SKM-1 treated with dmso at 0.1 percent for 144 hours (cell line): ENCODE data around the gene MAPK8IP2.

ENCODE experiments used
- DNase-seq: peaks from one replicate; lab custom pipeline; 2025; ENCODE audit not compliant: unreplicated experiment; lab: John Stamatoyannopoulos, UW

The MAPK8IP2 gene

DNA sequence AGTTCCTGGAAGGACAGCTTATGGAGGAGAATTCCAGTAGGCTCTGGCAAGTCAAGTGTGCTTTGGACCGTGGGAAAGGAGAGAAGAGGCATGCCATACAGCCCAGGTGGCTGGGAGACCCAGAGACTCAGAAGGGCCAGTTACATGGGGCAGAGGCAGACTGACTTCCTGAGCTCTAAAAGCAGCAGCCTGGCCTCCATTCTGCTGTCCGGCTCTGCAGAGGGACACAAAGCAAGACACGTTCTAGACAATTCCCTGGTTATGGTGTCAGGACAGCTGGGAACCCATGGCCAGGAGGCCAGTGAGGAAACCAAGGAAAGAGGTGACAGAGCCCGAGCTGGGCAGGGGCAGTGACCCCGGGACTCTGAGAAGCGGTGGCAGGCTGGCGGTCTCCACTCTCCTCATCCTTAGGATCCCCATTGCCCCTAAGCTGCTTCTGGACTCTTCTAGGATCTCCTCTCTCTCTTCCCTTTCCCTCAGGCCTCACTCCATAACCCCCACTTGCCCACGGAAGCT lies 25.1 kb upstream of the MAPK8IP2 start:
- no peak for DNase-seq

DNA sequence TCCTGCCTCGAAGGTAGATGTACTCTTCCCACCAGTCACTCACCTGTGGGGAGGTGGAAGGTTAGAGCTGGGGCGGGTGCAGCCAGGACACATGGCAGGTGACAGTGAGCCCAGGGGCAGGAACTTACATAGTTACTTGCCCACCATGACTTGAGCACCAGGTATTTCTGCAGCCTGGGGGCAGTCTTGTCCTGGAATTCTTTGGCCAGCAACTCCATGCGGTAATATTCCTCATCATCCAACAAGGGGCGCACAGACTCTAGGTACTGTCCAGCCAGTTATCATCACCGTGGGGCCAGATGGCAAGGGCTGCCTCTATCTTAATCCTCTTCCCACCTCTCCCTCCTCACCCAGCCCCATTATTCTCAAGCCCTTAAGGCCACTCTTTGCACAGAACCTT lies 24.5 kb upstream of the MAPK8IP2 start:
- no peak for DNase-seq

DNA sequence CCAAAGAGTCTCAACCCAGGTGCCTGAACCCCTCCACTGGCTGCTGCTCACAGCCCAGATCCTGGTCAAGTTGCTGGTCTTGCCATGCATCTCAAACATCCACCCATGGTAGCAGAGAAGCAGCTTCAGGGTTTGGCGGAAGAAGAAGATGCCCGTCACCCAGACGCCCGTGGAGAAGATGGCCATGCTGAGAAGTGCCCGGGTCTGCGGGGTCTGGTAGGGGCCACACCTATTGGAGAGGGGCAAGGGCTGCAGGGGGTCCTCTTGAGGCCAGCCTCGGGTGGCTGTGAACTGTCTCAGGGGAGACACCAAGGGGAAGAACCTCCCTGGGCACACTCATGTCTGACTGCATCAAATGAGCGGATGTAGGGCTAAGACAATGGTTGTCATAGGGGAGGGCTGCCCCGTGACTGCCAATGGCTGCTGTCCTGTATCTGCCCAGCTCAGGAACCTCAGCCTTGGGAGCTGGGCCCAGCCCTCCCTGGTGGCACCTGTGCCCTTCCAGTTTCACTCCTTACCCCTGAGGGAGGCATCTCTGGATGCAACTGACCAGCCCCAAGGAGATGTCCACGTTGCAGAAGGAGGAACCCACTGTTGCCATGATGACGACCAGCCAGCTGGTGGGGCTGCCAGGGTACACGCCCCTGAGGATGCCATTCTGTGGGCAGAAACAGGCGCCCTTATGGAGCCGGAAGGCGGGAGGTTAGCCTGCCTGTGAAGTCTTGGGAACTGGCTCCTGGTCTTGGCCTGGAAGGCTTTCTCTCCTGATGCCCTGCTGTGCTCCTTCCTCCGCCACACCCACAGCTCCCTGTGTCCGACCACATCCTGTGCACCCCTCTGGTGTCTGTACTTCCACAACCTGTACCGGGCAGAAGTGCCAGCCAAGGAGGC lies 23.5 kb upstream of the MAPK8IP2 start:
- no peak for DNase-seq

DNA sequence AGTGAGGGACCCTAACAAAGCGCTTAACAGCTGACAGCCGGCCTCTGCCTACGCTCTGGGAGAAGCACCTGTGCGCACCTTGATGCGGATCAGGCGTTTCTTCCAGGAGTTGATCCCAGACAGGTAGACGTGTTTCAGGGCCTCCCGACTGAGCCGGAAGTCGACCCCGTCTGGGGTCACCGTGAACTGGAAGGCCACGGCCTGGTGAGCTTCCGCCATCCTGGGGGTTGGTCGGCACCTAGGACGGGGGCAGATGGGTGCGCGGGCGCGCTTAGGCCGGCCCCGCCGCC lies 23.0 kb upstream of the MAPK8IP2 start:
- DNase-seq = no peak

DNA sequence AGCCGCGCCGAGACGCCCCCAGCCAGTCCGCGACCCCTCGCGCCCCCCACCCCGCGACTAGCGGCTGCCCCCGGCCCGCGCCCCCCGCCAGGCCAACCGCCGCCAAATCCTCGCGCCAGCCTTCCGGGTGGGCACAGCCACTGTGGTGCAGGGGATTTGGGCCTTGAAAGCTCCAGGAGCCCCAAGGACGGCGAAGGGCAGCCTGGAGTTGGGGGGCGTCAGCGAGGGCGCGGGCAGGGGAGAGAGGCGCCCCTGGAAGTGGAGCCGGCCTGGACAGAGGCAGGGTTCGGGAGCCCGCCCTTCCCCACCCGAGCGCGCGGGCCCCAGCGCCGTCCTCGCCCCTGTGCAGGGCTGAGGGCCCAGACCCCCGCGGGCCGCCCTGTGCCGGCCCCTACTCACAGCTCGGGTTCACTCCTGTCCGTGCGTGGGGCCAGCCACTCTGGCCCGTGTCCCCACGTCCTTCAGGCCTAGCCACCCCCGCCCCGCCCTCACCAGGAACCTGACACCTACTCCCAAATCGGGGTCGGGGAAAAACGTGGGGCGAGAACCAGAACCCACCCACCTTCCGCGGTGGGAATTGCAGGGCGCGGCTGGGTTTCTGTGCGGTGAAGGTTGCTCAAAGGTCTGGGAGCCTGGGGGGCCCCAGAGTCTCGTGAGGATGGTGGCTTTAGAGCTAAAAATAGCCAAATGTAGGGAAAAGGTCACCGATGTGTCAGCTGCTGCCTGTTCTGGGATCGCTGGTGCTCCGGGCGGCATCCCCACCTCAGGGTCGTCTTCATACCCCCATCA lies 22.4 kb upstream of the MAPK8IP2 start, which contains the start of gene CPT1B:
Gene CPT1B, minus strand, starts transcription at position 441 of the 789 bp plus-strand sequence. CDS start 512 bp downstream, outside the sequence.
- no peak for DNase-seq

DNA sequence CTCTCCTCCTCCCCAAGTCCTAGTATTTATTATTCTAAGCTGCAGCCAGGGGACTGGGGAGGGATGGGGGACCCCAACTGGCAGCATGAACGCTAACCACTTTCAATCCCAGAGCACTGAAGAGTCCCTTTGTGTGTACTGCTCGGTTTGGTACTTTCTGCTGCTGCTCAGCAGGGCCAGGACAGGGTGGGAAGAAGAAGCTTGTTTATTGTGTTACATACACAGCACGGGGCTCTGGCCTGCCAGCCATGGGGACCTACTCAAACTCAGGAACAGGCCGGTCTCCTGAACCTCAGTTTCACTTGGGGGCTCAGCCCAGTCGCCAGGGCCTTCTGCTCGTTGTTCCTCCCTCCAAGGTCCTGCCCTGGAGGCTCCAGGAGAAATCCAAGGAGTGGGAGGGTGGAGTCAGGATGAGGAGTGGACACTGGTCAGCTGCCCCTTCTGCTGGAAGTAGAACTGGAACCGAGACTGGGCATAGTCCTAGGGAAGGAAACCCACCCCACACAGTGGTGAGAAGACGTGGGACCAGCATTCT lies 21.8 kb upstream of the MAPK8IP2 start:
- no peak for DNase-seq

DNA sequence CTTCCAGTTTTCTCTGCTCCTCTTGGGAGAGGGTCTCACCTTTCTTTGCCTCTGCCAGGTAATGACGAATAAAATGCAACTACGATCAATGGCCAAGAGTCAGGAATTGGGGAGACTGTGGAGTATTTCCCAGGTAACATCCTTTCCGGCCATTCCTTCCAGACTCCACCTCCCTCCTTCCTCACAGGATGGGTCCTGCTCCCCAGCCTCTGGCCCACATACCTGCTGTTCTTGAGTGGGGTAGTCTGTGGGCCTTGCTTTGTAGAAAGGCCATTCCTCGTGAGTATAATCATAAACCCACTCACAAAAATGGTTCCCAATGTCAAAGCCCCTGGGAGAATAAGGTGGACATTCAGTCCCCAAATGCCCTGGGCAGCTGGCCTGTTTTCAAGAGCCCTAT lies 20.8 kb upstream of the MAPK8IP2 start:
- no peak for DNase-seq

DNA sequence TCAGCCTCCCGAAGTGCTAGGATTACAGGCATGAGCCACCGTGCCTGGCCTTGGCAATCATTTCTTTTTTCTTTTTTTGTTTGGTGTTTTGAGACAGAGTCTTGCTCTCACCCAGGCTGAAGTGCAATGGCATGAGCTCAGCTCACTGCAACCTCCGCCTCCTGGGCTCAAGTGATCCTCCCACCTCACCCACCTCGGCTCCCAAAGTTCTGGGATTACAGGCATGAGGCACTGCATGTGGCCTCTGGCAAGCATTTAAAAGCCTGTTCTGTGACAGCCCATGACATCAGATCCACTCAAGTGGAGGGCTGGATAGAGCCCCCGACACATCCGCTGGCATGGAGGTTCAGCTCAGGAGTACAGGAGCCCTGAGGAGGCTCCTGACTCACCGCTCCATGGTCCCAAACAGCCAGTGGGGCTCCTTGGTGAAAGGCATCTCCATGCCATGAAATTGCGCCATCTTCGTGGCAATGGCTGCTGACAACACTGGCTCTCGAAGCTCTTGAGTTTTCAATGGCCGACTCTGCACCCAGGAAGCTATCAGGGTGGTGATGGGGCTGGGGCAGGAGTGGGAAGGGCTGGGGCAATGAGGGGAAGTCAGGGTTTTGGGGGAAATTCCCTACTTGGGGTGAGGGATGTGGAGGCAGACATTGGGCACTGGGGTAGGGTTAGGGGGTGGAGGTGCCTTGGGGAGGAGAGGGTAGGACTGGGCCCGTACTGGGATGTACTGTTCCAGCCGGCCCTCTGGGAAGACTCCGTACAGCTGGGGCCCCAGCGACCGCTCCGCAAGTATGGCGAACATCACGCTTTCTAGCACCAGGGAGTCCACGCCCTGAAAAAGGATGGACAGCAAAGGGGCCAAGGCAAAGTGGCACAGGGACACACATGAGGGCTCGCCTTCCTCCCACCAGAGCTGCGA lies 19.3 kb upstream of the MAPK8IP2 start:
- DNase-seq = no peak

DNA sequence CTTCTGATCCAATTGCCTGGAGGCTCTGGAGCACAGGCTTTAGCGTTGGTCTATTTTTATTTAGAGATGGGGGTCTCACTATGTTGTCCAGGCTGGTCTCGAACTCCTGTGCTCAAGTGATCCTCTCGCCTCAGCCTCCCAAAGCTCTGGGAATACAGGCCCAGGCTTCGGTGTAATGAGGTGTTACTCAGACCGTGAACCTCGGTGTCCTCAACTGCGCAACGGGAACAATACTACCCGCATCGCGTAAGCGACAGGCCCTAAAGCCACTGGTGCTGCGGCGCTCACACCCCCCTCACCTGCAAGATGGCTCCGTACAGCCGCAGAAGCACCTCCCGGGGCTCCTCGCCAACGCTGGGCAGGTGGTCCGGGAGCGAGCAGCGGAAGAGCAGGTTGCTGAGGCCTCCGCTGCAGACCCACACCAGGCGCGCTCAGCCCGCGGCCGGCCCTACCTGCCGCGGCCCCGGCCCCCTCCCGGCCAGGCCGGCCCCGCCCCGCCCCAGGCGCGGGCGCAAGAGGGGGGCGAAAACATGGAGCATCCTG lies 18.6 kb upstream of the MAPK8IP2 start:
- no peak for DNase-seq

DNA sequence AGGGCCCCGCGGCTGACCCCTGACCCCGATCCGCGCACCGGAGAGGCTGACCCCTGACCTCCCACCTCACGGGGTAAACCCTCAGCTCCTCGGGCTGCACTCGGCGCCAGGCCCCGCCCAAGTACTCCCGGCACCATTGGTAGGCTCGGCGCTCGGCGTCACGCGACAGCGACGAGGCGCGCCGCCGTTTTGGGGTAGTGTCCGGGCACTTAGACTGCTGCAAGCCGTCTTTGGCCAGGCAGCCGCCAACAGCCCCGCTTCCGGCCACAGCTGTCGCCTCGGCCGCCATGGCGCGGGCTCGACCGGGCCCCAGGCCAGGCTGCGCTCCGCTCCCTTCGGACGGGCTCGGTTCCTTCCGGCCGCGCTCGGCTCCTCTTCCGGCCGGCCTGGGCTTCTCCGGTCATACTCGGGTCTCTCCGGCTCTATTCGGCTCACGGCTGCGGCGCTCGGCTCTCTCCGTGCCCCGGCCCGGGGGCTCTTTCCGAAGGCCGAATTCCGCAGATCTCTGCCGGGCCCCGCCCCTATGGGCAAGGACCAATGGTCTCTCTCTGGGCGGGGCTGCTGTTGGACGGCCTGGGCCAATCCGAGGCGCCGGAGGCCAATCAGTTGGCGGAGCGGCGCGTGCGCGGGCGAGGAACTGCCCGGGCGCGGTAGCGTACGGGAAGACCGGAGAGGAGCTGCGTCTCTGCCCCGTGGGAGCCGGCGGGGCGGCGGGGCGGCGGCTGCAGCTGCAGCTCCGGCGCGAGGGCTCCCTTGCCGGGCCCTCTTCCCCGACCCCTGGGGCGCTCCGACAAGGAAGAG lies 17.9 kb upstream of the MAPK8IP2 start, which contains the start of gene CHKB:
Gene CHKB, minus strand, starts transcription at position 357 of the 801 bp plus-strand sequence. Its CDS starts 68 bp downstream, at position 289.
- DNase-seq = peak; percentile 99

DNA sequence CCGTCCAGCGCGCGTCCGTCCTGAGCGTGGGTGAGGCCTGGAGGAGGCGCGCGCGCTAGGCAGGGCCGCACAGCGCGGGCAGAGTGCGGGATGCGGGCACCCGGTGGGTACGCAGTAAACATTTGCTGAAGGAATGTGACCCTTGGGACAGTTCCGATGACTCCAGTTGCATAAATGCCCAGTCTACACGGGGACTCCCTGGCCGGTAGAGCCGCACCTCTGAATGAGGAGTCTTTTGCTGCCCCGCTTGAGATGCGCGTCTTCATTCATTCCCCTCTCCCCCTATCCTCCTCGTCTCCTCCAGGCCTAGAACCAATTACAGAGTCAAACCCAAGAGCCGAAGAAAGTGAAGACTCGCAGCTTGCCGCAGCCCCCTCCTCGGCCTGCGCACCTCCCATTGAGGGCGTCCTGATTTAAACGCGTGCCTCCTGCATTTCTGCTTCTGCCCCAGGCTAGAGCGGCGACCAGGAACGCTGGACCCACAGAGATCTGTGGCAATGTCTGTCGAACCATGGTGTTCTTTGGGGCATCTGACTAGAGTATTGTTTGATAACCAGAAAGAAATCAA lies 17.2 kb upstream of the MAPK8IP2 start:
- no peak for DNase-seq

DNA sequence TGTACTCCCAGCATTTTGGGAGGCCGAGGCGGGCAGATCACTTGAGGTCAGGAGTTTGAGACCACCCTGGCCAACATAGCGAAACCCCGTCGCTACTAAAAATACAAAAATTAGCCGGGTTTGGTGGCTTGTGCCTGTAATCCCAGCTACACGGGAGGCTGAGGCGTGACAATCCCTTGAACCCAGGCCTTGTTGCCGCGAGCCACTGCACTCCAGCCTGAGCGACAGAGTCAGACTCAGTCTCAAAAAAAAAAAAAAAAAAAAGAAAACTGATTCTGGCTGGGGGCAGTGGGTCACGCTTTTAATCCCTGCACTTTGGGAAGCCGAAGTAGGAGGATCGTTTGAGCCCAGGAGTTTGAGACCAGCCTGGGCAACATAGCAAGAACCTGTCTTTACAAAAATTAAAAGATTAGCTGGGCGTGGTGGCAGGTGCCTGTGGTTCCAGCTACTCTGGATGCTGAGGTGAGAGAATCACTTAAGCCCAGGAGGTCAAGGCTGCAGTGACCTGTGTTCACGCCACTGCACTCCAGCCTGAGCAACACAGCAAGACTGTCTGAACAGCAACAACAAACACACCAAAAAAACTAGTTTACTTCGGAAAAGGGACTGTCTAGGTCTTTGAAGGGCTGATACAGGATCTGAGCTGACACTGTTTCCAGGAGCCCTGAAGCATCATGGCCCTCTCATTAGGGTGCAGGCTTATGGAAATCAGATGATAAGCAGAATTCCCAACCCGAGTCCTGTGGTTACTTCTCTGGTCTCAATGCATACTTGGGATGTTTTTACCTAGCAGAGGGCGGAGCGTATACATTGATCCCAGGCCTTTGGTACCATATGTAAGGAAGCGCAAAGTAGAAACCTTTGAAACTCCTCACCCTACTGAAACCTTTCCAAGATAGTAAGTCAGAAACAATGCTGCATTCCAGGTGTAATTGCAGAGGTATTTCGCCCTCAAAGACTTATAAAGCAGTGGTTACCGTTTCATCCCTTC lies 16.2 kb upstream of the MAPK8IP2 start:
- no peak for DNase-seq

DNA sequence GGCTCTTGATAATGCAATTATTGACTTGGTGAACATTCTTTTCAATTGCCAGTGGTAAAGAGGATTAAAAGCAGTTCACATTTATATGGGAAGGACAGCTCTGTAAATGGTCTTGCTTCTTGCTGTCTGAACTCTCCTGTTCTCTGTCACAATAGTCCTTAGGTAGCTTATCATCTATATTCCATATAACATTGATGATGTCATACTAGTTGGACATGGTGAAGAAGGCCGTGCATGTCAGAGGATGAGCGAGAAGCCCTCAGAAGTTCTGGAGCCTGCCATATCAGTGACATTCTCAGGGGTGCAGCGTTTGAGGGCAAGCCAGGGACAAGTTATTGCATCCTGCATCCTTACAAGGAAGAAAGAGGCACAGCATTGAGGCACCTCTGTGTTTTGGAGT lies 15.4 kb upstream of the MAPK8IP2 start:
- no peak for DNase-seq

DNA sequence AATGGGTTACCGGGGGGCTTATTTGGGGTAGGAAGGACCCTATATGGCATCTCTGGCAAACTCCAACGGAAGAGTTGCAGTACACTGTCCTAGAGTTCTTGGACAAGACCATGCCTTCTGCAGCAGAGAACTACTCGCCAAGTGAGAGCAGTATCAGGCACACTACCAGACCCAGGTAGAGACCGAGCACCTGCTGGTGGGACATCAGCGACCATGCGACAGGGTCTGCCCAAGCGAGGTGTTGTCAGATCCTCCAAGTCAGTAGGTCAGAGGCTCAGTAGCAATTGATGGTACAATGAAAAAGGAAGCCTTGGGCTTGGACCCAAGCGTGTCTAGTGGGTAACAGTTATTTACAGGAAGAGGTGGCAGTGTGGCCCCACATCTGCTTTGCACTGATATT lies 14.8 kb upstream of the MAPK8IP2 start:
- DNase-seq = no peak

DNA sequence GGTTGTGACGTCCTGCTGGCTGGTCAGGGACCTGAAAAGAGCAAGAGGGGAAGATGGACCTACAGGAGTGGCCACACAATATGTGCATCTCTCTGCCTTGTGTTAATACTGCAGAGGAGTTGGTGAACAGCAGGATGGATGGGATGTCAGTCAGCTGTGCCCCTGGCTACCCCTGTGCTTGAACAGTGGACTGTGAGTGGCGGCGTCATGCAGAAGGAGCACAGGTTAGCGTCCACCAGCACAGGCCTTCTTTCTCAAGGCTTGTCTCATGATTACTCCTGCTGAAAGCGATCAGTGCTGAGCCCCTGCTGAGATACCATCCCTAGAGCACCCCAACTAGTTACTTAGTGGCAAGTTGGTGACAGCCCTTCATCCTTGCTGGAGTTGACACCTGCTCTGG lies 14.2 kb upstream of the MAPK8IP2 start:
- DNase-seq = no peak

DNA sequence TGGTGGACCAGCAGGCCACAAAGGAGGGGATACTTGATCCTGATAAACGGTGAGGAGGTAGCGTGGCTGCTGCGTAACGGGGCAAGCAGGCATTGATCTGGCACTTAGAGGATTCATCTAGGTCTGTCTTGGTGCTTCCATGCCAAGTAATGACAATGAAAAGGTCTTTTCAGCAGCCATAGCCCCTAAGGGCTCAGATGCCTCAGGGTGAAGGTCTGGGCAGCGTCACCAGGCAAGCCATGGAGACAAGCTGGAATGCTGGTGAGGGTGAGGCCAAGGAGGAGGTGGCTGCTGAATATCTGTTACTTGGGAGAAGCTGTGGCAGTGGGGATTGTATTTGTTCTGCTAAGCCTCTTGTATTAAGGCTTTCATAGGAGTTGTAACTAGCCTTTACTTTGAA lies 13.2 kb upstream of the MAPK8IP2 start:
- no peak for DNase-seq

DNA sequence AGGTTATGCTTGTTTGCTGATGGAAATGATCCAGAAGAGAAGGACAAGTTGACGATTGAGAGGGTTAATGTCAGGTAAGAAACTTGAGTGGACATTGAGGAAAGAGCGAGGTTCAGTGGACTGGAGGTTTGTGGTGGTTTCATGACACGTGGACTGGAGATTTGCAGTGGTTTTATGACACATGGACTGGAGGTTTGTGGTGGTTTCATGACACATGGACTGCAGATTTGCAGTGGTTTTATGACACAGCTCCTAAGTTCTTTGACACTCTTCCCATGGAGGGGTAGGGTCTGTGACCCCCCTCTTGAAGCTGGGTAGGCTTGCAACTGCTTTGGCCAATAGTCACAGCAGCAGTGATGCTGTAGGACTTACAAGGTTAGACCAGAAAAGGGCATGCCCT lies 5.4 kb upstream of the MAPK8IP2 start:
- DNase-seq = no peak

DNA sequence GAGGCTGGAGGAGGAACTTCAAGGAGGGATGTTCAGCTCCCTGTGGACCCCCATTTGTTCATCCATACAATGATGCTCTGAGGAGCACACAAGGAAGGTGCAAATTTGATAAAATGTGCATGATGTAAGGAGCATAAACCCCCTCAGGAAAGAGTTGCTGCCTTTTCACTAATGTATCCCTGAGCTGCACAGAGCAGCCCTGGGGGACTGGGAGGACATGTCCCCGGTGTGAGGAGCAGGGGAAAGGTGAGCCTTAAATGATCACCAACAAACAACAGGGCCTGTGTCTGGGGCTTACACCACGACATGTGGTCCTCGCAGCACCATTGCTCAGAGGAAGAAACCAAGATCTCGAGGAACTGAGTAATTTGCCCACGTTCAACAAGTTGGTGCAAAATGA lies 3.5 kb upstream of the MAPK8IP2 start:
- no peak for DNase-seq
